GM21619 (cell line): ENCODE measurements around the gene NTRK1.
"Not testable (repeated sequence)": the region's sequence is repeated elsewhere in the genome, so short reads cannot be mapped to it uniquely, and the experiment has no call there.

Source experiments
- ATAC-seq: cut with Tn5 transposase; IDR thresholded peaks from one replicate; pipeline ENCODE4 v1.9.1; 2021; ENCODE audit not compliant: unreplicated experiment

NTRK1 gene

DNA sequence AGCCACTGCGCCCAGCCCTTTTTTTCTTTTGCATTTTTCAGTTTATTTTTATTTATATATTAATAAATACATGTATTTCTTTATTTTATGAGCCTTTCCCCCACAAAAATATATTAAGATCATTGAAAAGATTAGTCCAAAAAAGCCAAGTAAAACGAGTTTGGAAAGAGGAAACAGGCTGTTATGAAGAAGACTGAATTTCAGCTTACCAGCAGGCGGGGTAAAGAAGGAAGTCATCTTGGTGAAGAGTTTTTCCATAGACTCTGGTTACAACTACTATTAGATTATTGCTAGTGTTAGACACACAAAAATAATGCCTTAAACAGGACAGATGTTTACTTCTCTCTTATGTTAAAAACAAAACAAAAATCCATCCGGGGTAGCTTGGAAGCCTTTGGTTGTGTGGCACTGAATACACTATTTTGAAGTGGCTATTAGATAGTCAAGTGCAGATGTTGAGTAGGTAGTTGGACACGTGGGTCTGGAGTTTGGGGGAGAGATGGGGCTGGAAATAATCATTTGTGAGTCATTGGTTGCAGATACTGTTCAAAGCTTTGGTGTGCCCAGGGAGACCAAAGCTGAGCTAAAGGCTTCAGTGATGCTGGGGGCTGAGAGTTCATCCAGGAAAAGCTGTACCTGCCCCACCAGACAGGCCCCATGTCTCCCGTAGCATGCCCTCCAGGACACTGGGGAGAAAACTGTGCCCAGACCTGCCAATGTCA lies 51.1 kb downstream of the NTRK1 start:
- ATAC-seq, result no peak

DNA sequence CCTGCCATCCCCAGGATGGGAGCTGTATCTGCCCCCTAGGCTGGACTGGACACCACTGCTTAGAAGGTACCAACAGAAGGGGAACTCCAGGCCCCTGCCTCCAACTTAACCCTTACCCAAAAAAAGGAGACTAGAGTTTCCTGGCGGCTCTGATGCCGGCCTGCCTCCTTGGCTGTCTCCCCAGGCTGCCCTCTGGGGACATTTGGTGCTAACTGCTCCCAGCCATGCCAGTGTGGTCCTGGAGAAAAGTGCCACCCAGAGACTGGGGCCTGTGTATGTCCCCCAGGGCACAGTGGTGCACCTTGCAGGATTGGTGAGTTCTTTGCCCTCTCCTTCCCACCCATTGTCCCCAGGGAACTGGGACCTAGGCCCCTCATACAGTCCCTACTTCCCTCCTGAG lies 51.6 kb downstream of the NTRK1 start:
- no peak for ATAC-seq

DNA sequence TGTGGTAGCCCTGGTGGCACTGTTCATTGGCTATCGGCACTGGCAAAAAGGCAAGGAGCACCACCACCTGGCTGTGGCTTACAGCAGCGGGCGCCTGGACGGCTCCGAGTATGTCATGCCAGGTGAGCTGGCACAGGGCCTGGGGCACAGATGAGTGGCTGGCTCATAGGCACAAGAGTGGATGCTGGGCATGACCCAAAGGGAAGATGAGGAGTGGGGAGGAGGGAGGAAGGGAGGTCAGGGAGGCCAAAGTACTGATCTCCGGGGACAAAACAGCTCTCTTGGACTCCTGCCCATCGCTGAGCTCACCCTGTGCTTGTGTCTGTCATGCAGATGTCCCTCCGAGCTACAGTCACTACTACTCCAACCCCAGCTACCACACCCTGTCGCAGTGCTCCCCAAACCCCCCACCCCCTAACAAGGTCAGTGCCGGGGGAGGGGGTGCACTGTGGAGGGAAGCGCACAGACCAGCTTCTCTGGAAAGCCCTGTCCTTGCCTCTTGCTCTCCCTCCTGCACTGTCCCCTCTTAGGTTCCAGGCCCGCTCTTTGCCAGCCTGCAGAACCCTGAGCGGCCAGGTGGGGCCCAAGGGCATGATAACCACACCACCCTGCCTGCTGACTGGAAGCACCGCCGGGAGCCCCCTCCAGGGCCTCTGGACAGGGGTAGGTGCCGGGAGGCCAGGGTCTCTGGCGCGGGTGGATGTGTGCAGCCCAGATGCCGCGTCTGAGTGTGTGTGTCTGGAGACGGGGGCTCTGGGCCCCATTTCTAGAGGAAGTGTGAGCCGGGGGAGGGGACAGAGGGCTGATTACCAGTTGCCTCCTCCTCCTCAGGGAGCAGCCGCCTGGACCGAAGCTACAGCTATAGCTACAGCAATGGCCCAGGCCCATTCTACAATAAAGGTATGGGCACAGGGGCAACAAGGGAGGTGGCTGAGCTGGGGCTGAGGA lies 52.5 kb downstream of the NTRK1 start:
- ATAC-seq, result no peak

DNA sequence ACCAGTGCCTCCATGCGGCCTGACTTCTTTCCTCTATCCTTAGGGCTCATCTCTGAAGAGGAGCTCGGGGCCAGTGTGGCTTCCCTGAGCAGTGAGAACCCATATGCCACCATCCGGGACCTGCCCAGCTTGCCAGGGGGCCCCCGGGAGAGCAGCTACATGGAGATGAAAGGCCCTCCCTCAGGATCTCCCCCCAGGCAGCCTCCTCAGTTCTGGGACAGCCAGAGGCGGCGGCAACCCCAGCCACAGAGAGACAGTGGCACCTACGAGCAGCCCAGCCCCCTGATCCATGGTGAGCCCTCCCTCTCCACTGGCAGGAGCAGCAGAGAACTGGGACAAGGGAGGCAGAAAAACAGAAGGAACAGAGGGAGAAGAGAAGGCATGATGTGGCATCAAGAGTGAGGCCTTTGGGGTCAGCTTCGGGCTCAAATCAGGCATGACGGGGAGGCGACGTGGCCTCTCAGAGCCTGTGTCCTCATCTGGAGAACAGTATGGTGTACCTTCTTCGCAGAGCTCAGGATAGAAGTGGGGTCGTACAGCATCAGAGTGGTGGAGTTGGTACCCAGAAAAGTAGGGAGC lies 53.2 kb downstream of the NTRK1 start:
- ATAC-seq, result no peak

DNA sequence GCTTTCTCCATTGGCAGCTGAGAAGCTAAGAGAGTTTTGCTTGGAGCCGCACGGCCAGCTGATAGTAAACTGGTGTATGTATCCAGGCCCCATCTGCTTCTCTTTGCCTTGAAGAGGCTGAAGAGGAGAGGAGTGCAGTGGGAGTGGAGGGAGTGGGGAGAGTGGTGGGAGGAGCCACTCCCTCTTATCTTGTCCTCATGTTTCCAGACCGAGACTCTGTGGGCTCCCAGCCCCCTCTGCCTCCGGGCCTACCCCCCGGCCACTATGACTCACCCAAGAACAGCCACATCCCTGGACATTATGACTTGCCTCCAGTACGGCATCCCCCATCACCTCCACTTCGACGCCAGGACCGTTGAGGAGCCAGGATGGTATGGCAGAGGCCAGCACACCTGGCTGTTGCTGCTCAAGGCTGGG lies 53.8 kb downstream of the NTRK1 start:
- ATAC-seq, result no peak

DNA sequence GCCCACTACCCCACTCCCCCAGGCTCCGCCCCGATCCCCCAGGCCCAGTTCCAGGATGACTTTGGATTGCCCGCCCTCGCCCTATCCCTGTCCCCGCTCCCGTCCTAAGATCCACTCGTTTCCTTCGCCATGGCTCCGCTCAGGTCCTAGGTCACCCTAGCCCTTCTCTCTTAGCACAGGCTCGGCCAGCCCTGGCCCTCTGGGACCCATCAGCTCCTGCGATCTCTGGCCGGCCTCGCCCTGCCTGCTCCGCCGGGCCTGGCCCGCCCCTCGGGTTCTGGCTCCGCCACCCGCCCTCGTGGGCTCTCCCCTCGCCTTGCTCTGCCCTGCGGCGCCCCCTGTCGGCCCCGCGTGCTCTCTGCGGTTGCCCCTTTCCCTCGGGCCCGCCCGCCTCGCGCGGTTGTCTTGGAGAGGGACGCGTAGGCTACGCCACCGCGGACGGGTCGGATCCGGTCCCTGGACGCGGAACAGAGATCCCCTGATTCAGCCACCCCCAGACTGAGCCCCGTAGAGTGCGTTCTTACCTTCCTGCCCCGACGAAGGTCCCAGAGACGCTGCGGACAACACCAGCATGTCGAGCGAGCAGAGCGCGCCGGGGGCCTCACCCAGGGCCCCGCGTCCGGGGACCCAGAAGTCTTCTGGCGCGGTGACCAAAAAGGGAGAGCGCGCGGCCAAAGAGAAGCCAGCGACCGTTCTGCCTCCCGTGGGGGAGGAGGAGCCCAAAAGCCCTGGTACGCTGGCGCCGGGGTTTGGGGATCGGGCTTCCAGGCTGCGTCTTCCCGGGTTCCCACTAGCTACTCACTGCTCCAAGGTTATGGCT lies 59.8 kb downstream of the NTRK1 start, which contains the start of gene LRRC71:
TSS of gene LRRC71 (plus strand) at position 400 of the 820 bp plus-strand sequence. CDS start at position 572, 172 bp downstream.
- no peak for ATAC-seq

DNA sequence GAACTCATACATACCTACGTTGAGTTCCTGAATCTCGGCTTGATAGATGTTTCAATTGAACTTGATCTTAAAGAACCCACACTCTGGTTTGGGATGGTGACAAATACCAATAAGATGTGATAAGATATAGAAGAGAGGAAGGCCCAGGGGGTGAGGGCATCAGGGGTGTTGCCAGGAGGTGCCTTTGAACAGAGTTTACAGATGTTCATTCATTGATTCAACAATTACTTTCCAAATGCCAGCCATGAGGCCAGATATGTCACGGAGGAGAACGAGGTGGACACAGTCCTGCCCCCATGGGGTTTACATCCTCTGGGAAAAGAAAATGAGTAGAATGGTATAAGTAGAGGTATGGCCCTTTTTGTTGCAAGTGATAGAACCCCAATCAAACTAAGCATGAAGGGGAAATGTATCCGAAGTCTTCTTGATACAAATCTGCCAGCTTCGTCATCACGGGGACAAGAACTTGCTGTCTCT lies 60.4 kb downstream of the NTRK1 start:
- ATAC-seq, result no peak

DNA sequence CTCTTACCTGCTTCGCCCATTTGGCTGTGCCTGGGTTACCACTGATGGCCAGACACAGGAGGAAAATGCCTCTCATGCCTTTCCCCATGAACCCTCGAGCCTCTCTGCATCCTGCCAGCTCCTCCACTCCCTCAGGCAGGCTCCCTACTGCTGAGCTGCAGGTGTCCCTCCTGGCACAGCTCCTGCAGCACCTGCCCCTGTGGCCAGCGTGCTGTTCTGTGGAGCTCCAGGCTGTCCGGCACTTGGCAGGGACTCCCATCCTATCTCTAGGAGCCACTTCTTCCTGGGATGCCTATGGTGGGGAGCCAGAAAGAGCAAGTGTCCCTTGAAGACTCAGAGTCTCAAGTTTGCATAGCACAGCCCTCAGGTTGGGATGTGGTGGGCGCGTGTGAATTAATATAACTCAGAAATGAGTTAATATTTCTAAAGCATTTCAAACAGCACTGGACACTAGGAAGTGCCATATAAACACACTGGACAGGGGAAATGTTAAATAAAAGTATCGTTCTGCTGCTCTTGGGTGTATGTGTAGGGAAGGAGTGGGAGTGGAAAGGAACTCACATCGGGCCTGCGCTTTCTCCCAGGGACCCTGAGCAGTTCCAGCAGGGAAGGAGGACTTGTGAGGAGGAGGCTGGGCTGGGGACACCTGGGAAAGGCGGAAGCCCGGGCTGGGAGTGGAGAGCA lies 62.5 kb downstream of the NTRK1 start:
- no peak for ATAC-seq

DNA sequence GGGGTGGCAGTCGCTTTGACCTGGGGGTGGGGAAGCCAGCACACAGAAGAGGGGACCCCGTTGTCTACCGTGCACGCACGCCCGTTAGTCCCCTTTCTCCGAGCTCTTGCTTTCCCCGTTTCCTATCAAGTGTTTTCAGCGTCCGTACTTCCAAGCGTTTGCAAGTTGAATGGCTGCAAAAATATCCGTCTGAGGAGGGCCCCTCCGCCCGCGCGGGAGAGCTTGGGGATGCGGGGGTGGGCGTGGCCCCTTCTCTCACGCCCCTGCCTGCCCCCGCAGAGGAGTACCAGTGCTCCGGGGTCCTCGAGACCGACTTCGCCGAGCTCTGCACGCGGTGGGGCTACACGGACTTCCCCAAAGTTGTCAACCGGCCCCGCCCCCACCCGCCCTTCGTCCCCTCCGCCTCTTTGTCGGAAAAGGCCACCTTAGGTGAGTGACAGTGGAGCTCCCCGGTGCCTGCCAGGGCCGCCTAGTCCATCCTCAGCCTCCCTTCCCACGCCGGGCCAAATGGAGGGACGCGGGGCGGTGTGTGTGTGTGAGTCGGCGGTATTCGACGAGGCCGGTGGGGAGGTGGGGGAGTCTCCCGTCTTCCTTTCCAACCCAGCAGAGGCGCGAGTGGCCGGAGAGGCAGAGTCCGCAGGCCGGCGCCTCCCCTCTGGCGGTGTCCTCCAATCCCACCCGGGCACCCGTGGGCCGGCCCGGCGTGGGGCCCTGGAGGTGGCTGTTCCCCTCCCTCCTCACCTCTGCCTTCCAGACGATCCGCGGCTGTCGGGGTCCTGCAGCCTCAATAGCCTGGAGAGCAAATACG lies 63.2 kb downstream of the NTRK1 start:
- ATAC-seq, result no peak

DNA sequence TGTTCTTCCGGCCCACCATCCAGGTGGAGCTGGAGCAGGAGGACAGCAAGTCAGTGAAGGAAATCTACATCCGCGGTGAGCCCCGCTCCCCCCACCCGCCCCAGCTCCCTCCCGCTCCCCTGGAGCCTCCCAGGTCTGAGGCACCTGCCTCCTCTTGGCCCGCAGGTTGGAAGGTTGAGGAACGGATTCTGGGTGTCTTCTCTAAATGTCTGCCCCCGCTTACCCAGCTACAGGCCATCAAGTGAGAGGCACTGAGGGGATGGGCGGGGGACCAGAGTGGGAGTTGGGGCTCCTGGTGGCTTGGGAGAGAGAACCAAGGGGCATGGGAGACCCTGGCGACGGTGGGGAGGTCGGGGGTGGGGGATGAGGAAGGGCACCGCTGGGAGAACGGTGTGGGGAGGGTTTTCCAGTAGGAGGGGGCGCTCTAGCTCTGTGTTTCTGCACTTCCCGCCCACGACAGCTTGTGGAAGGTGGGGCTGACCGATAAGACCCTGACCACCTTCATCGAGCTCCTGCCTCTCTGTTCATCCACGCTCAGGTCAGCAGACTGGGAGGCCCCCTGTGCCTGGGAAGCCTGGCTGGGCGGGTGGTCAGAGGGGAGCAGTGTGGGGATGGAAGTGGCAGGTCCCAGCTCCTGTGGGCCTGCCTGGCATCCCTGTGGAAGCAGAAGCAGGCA lies 64.0 kb downstream of the NTRK1 start:
- no peak for ATAC-seq

DNA sequence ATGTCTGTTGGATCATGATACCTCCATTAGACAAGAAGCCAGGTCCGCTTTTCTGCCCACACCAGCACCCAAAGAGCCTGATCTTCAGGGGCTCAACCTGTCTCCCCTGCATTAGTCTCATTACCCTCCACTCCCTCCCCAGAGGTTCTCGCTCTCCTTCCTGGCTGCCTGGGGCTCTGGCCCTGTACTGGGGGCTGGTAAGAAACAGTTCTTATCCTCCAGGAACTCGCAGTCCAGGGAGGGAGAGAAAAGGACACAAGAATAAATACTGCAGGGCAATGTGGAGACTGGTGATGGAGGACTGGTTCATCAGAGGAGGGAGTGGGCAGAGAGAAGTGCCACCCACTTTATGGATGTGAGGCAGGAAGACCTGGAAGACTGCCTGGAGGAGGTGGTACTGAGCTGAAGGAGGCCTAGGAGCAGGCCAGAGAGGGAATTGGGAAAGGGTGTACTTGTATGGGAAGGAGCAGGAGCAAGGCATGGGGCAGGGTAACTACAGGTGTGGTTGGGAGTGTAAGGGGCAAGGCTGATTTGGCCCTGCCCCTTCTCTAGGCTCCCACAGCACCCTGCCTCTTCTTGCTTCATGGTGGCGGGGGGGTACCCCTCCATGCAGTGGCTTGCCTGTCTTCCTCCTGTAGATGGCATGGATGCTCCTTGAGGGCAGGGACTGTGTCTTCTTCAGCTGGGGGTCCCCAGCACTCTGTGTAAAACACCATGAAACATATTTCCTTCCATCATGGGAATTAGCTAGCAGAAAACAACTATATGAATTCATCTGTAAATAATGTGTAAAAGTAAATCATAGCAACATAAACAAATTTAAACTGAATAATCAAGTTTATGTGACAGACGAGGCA lies 64.7 kb downstream of the NTRK1 start:
- ATAC-seq, result no peak

DNA sequence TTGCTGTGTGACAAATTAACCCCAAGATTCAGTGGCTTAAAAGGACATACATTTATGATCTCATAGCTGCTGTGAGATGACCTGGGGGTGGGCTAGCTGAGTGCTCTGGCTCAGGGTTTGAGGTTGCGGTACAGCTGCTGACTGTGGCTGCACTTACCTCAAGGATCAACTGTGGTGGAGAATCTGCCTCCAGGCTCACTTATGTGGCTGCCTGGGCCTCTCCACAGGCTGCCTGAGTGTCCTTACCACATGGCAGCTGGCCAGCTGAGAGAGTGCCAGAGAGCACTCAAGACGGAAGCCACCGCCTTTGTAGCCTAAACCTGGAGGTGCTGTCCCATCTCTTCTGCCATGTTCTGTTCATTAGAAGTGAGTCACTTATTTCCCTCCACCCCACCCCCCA lies 65.5 kb downstream of the NTRK1 start:
- no peak for ATAC-seq

DNA sequence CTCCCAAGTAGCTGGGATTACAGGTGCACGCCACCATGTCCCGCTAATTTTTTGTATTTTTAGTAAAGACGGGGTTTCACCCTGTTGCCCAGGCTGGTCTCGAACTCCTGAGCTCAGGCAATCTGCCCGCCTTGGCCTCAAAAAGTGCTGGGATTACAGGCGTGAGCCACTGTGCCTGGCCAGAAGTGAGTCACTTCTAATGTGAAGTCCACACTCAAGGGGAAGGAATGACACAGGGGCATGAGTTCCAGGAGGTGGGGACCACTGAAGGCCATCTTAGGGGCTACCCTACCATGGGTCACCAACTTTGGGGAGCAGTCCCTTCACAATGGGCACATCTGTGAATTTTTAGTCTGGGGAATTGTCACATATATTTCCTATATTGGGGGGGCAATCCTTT lies 66.0 kb downstream of the NTRK1 start:
- ATAC-seq, result not testable (repeated sequence)

DNA sequence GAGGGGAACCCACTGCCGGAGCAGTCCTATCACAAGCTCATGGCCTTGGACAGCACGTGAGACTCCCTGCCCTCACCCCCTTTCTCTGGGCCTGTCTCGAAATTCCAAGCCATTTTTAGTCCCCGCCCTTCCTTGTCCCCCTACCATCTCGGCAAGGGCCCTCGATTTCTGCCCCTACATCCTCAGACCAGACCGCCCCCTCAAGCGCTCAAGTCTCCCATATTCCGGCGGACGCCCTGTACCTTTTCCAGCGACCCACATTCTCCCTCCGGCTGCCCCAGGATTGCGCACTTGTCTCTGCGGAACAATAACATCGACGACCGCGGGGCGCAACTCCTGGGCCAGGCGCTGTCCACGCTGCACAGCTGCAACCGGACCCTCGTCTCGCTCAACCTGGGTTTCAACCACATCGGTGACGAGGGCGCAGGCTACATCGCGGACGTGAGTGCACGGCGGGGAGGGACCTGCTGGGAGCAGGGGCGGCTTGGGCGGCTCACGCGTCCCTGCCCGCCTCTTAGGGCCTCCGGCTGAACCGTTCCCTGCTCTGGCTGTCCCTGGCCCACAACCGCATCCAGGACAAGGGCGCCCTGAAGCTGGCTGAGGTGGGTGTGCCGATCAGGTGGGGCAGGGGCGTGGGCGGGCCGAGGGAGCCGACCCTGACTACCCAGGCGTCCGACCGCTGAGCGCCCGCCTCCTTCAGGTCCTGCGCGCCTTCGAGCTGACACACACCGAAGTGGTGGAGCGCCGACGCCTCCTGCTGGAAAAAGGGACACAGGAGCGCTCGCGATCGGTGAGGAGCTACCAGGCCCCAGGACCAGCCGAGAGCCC lies 66.8 kb downstream of the NTRK1 start:
- no peak for ATAC-seq

DNA sequence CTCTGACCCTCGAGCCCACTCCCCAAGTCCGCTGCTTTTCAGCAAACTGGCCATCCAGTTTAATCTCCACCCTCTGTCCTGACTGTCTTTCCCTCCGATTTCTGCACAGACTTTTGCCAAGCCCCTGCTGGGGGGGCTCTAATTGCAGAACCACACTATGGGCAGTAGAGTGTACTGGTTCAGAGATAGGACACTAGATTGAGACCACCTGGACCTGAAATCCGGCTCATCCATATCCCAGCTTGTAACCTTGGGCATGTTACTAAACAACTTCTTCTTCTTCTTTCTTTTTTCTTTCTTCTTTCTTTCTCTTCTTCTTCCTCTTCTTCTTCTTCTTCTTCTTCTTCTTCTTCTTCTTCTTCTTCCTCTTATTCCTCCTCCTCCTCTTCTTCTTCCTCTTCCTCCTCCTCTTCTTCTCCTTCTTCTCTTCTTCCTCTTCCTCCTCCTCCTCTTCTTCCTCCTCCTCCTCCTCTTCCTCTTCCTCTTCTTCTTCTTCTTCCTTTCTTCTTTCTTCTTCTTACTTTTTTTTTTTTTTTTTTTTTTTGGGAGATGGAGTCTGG lies 67.5 kb downstream of the NTRK1 start:
- no peak for ATAC-seq

DNA sequence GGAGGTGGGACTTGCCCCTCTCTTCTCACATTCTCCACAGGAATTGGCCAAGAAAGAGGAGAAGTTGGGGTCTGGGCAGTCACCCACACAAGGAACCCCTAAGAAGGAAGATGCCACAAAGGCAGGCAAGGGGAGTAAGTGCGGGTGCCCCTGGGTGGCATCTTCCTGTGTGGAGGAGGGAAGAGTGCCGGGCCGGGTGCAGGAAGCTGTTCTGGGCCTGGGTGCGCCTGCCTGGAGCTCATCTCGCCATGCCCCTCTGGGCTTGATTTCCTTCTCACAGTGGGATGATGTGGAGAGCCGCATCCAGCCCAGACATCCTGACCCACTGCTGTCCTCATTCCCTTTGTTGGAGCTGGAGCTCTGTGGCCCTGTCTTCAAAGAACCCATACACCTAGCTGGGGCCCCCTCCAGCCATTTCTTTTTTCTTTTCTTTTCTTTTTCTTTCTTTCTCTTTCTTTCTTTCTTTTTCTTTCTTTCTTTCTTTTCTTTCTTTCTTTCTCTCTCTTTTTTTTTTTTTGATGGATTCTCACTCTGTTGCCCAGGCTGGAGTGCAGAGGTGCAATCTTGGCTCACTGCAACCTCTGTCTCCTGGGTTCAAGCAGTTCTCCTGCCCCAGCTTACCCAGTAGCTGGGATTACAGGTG lies 69.1 kb downstream of the NTRK1 start:
- no peak for ATAC-seq
